ENCODE data around the gene RAB25.
"Not testable (repeated sequence)": the region's sequence is repeated elsewhere in the genome, so short reads cannot be mapped to it uniquely, and the experiment has no call there.

The RAB25 gene

GRCh38 chr1:156060937-156061636, at the start of gene RAB25:
Gene RAB25, plus strand, starts transcription at chr1:156061160. Its CDS starts 241 bp downstream, at chr1:156061401.
- no peak for DNase-seq (ENCODE audit: low read depth, low spot score)

GRCh38 chr1:156012051-156012817, 48.7 kb upstream of the RAB25 start:
- DNase-seq (ENCODE audit: low read depth, low spot score): no peak

GRCh38 chr1:156014829-156015228, 46.1 kb upstream of the RAB25 start:
- DNase-seq (ENCODE audit: low read depth, low spot score): no peak

GRCh38 chr1:156019946-156020292, 41.0 kb upstream of the RAB25 start:
- no peak for DNase-seq (ENCODE audit: low read depth, low spot score)

GRCh38 chr1:156020293-156021092, 40.5 kb upstream of the RAB25 start, which contains the start of gene SSR2:
Gene SSR2, minus strand, starts transcription at chr1:156020951. Its CDS starts 784 bp downstream, at chr1:156020167.
- DNase-seq (ENCODE audit: low read depth, low spot score): peak; percentile 79

- no peak for DNase-seq (ENCODE audit: low read depth, low spot score)
Observed at GRCh38 chr1:156021093-156021428, 39.9 kb upstream of the RAB25 start.

GRCh38 chr1:156021954-156022353, 39.0 kb upstream of the RAB25 start:
- no peak for DNase-seq (ENCODE audit: low read depth, low spot score)

- DNase-seq (ENCODE audit: low read depth, low spot score): no peak
Observed at GRCh38 chr1:156024801-156025200, 36.2 kb upstream of the RAB25 start.

- DNase-seq (ENCODE audit: low read depth, low spot score): no peak
Observed at GRCh38 chr1:156025876-156026275, 35.1 kb upstream of the RAB25 start.

GRCh38 chr1:156026588-156026987, 34.4 kb upstream of the RAB25 start:
- DNase-seq (ENCODE audit: low read depth, low spot score): no peak

GRCh38 chr1:156033011-156033410, 27.9 kb upstream of the RAB25 start:
- no peak for DNase-seq (ENCODE audit: low read depth, low spot score)

- DNase-seq (ENCODE audit: low read depth, low spot score): not testable (repeated sequence)
Observed at GRCh38 chr1:156034991-156035390, 26.0 kb upstream of the RAB25 start.

GRCh38 chr1:156042828-156043227, 18.1 kb upstream of the RAB25 start:
- DNase-seq (ENCODE audit: low read depth, low spot score): no peak

GRCh38 chr1:156045076-156045475, 15.9 kb upstream of the RAB25 start:
- no peak for DNase-seq (ENCODE audit: low read depth, low spot score)

GRCh38 chr1:156048663-156049258, 12.2 kb upstream of the RAB25 start:
- DNase-seq (ENCODE audit: low read depth, low spot score): no peak

GRCh38 chr1:156050376-156050775, 10.6 kb upstream of the RAB25 start:
- no peak for DNase-seq (ENCODE audit: low read depth, low spot score)

- no peak for DNase-seq (ENCODE audit: low read depth, low spot score)
Observed at GRCh38 chr1:156051011-156051725, 9.8 kb upstream of the RAB25 start.

GRCh38 chr1:156052862-156053767, 7.8 kb upstream of the RAB25 start:
- DNase-seq (ENCODE audit: low read depth, low spot score): peak; percentile 39

GRCh38 chr1:156053768-156054499, 7.0 kb upstream of the RAB25 start, which contains the start of gene UBQLN4:
Gene UBQLN4, minus strand, starts transcription at chr1:156053798. Its CDS starts 97 bp downstream, at chr1:156053701.
- peak; percentile 66 for DNase-seq (ENCODE audit: low read depth, low spot score)

All from activated CD4-positive, CD25-positive, alpha-beta regulatory T cell treated with anti-CD3 and anti-CD28 coated beads, Interleukin-2, amount 50 U/mL, for 16 hours (primary cell).